SJCRH30 (cell line): ENCODE results near the gene DPT. TPM values are rescaled to one million over a fixed set of nuclear protein-coding genes. Genes with fewer than 3 reads are reported as not detected.
"Not testable (repeated sequence)": the region's sequence is repeated elsewhere in the genome, so short reads cannot be mapped to it uniquely, and the experiment has no call there.

ENCODE experiments used
- DNase-seq, 2 experiments: peaks; one replicate each; pipeline ENCODE4 v3.0.0-alpha.2; 2015 to 2020
- H3K27ac ChIP-seq: fragments of 250-450 bp; sonication (Bioruptor Pico); 2 replicates; pipeline ENCODE4 v1.5.1; 2020; ENCODE audit warnings: mild to moderate bottlenecking, moderate library complexity
- H3K27me3 ChIP-seq: fragments of 250-450 bp; sonication (Bioruptor Pico); 2 replicates; pipeline ENCODE4 v1.5.1; 2020; ENCODE audit warnings: mild to moderate bottlenecking, moderate library complexity
- H3K36me3 ChIP-seq: fragments of 250-450 bp; sonication (Bioruptor Pico); 2 replicates; pipeline ENCODE4 v1.5.1; 2020; ENCODE audit warnings: mild to moderate bottlenecking, moderate library complexity
- H3K4me1 ChIP-seq: fragments of 250-450 bp; sonication (Bioruptor Pico); 2 replicates; pipeline ENCODE4 v1.5.1; 2020; ENCODE audit warnings: mild to moderate bottlenecking, moderate library complexity
- H3K4me3 ChIP-seq: fragments of 250-450 bp; sonication (Bioruptor Pico); 2 replicates; pipeline ENCODE4 v1.5.1; 2020; ENCODE audit warnings: mild to moderate bottlenecking, moderate library complexity
- H3K9me3 ChIP-seq: fragments of 250-450 bp; sonication (Bioruptor Pico); replicated peaks from 2 replicates; pipeline ENCODE4 v1.5.1; 2020; ENCODE audit warnings: mild to moderate bottlenecking, moderate library complexity
- total RNA-seq: library from RNA; depleted of rRNA; stranded (reverse); fragments of >200 nt; shearing (Covaris generic); gene quantifications from 2 replicates; pipeline ENCODE4 v1.2.3, GENCODE V29; 2014; rRNA removed

Gene DPT
- not detected in 2 replicates for total RNA-seq

DNA sequence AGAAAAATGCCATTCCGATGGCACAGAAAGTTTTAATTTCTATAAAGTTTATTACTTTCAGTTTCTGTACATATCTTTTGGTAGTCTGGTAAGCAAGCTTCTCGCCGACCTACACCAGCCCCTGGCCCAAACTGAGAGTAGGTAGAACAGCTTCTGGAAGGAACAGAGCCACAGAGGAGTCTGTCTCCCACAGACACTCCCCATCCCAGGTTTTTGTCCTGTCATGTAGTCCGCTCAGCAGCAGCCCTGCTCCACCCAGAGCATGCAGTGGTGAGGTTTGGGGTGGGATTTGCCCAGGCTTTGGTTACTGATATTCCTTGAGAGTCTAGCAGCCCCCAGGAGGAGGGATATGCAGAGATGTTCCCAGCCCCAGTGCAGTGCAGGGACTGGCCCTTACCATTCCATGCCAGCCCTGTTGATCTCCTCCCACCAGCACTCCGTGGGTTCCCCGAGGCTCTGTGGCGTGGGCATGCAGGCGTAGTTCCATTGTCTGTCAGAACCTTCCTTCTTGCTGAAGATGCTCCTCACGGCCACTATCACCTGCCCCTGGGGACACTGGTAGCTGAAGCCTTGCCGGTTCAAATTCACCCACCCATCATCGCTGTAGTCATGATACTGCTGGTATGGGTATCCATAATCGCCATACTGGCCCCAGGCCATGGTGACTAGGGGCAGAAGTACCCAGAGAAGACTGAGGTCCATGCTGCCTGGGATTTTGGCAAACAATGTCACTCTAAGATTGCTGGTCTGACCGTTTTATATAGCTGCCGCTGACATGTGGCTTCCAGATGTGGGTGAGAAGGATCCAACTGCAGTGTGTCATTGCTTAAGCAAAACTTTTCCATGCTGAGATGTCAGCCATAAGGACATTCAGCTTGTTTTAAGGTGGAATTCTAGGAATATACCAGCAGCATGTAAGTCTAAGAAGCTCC, at the start of gene DPT:
Gene DPT (minus strand): TSS at position 734 of the 932 bp plus-strand sequence. CDS start 32 bp downstream, at position 702.
- H3K27ac ChIP-seq: no peak within 1 kb of the TSS
- H3K36me3 ChIP-seq: no peaks in the 10 kb centered on the region
- no peak for DNase-seq
- H3K4me1 ChIP-seq: no peaks in the 10 kb centered on the region
- H3K4me3 ChIP-seq: no peak within 1 kb of the TSS
- H3K27me3 ChIP-seq: no peaks in the 10 kb centered on the region
- no peaks in the 10 kb centered on the region for H3K9me3 ChIP-seq

DNA sequence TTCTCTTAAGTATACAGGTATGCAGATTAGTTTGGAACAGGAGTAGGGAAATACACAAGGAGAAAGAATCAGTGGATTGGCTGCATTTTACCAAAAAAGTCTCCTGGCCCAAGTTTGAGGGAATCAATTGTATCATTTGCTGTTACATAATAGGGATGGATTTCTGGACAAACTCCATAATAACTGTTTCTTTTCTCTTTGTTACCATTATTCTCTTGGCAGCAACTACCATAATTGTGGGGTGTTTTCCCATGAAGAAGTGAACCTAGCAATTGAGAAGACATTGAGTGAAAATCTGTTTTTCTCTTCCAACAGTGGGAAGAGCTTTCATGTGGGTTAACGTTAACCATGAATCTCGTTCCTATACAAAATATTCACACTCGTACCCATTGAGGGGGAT, 46.4 kb upstream of the DPT start:
- Histone ChIP-seq H3K36me3 (no peaks in the 10 kb centered on the region), H3K4me1 (peaks cover 5% of the 10 kb centered on the region; the same call in 1 of the 2 replicates), H3K27me3 (no peaks in the 10 kb centered on the region), H3K4me3 (no peak overlapping the region), H3K27ac (no peak overlapping the region), H3K9me3 (no peaks in the 10 kb centered on the region)
- no peak for DNase-seq

- Histone ChIP-seq H3K4me3 (no peak overlapping the region), H3K27ac (no peak overlapping the region), H3K27me3 (no peaks in the 10 kb centered on the region), H3K9me3 (no peaks in the 10 kb centered on the region), H3K4me1 (peaks cover 5% of the 10 kb centered on the region; the same call in 1 of the 2 replicates), H3K36me3 (no peaks in the 10 kb centered on the region)
- DNase-seq: no peak
These were observed 45.2 kb upstream of the DPT start for GRCh38 chr1:168774241-168774640.

- Histone ChIP-seq H3K27me3 (no peaks in the 10 kb centered on the region), H3K36me3 (no peaks in the 10 kb centered on the region), H3K4me3 (no peak overlapping the region), H3K9me3 (no peaks in the 10 kb centered on the region), H3K4me1 (peaks cover 5% of the 10 kb centered on the region; the same call in 1 of the 2 replicates), H3K27ac (no peak overlapping the region)
- no peak for DNase-seq
These were observed 43.5 kb upstream of the DPT start for GRCh38 chr1:168772428-168773060.

- H3K4me3 ChIP-seq: no peak overlapping the region
- no peak for DNase-seq
- no peaks in the 10 kb centered on the region for H3K9me3 ChIP-seq
- H3K27ac ChIP-seq: no peak overlapping the region
- no peaks in the 10 kb centered on the region for H3K36me3 ChIP-seq
- H3K4me1 ChIP-seq: peaks cover 5% of the 10 kb centered on the region; the same call in 1 of the 2 replicates
- H3K27me3 ChIP-seq: no peaks in the 10 kb centered on the region
These were observed 42.2 kb upstream of the DPT start for GRCh38 chr1:168771104-168771630.

GRCh38 chr1:168769893-168770292, 40.9 kb upstream of the DPT start:
- H3K27ac ChIP-seq, H3K4me1 ChIP-seq, H3K4me3 ChIP-seq, DNase-seq, H3K9me3 ChIP-seq, H3K36me3 ChIP-seq, H3K27me3 ChIP-seq: not testable (repeated sequence)

DNA sequence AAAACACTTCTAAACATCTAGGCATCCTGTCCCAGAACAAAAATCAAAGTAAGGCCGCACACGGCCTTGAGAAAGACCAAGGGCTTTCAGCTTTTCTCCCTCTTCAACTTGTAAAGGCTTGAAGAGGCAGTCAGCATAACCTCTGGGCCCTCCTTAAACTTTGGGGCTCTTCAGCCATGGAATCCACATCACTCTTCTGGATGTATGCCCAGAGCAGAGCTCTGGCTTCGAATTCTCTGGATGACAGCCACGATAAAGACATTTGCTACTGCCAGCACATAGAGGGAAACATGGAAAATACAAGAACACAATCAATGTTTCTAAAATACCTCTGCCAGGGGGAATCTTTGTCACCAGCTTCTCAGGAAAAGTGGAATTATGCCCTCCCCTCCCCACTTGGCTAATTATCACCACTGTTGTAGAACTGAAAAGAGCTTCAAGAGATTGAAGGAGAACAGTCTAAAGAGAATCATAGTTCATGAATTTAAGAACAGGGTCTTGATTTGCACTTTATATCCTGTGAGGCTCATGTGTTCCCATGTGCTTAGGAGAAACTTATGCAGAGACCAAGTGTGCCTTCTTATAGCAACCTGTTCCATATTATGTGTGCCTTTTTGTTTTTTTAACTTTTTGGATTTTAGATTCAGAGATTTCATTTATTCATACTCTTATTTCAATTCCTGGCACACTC, 39.0 kb upstream of the DPT start:
- H3K27me3 ChIP-seq: no peaks in the 10 kb centered on the region
- no peaks in the 10 kb centered on the region for H3K9me3 ChIP-seq
- no peak overlapping the region for H3K4me3 ChIP-seq
- no peak overlapping the region for H3K27ac ChIP-seq
- no peak for DNase-seq
- peaks cover 5% of the 10 kb centered on the region; the same call in 1 of the 2 replicates for H3K4me1 ChIP-seq
- H3K36me3 ChIP-seq: no peaks in the 10 kb centered on the region

DNA sequence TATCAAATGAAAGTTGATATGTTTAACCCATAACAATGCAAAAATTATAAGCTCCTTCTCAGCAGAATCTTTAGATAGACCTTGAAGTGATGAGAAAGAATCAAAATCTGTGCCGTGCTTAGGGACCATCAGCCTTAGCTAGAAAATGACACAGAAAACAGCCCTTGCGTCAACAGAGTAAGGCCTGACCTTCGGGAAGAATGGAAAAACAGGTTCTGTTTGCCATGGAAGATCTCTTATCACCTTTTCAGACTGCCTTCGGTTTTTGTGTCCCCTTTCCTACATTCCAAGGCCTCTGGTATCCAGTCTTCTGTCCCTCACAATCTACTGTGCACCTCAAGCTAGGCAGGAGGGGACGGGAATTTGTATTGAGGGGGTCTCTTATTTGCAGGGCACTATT, 37.6 kb upstream of the DPT start:
- Histone ChIP-seq H3K27me3 (no peaks in the 10 kb centered on the region), H3K27ac (no peak overlapping the region), H3K4me1 (peaks cover 4% of the 10 kb centered on the region; the same call in 1 of the 2 replicates), H3K9me3 (no peaks in the 10 kb centered on the region), H3K36me3 (no peaks in the 10 kb centered on the region), H3K4me3 (no peak overlapping the region)
- DNase-seq: no peak

- no peak overlapping the region for H3K27ac ChIP-seq
- H3K4me3 ChIP-seq: no peak overlapping the region
- no peaks in the 10 kb centered on the region for H3K27me3 ChIP-seq
- H3K9me3 ChIP-seq: no peaks in the 10 kb centered on the region
- DNase-seq: no peak
- no peaks in the 10 kb centered on the region for H3K36me3 ChIP-seq
- no peaks in the 10 kb centered on the region for H3K4me1 ChIP-seq
These were observed 34.0 kb upstream of the DPT start for GRCh38 chr1:168763031-168763430.

GRCh38 chr1:168762473-168762872, 33.5 kb upstream of the DPT start:
- Histone ChIP-seq H3K27ac (no peak overlapping the region), H3K4me3 (no peak overlapping the region), H3K27me3 (no peaks in the 10 kb centered on the region), H3K4me1 (no peaks in the 10 kb centered on the region), H3K36me3 (no peaks in the 10 kb centered on the region), H3K9me3 (no peaks in the 10 kb centered on the region)
- no peak for DNase-seq

GRCh38 chr1:168760781-168761180, 31.8 kb upstream of the DPT start:
- no peaks in the 10 kb centered on the region for H3K27me3 ChIP-seq
- H3K4me1 ChIP-seq: no peaks in the 10 kb centered on the region
- H3K27ac ChIP-seq: no peak overlapping the region
- no peaks in the 10 kb centered on the region for H3K9me3 ChIP-seq
- no peak for DNase-seq
- no peaks in the 10 kb centered on the region for H3K36me3 ChIP-seq
- no peak overlapping the region for H3K4me3 ChIP-seq

DNA sequence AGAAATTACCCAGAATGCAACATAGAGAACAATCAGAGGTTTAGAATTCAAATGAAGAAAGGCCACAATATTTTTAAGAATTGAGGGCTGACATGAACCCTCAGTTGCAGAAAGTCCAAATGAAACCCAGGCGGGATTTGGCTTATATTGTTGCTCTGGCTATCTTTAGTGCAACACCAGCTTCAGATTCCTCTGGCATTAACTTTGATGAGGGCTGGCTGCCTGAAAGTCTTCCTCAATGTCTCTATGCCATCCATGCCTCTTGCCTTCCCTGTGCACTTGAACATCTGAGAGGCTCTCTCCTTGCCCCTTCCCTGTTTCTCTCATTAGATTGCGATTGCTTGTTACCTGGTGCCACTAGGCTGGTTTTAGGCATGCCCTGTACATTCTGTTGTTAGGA, 31.2 kb upstream of the DPT start:
- no peaks in the 10 kb centered on the region for H3K27me3 ChIP-seq
- H3K4me3 ChIP-seq: no peak overlapping the region
- no peak for DNase-seq
- no peak overlapping the region for H3K27ac ChIP-seq
- H3K36me3 ChIP-seq: no peaks in the 10 kb centered on the region
- H3K4me1 ChIP-seq: no peaks in the 10 kb centered on the region
- H3K9me3 ChIP-seq: no peaks in the 10 kb centered on the region

DNA sequence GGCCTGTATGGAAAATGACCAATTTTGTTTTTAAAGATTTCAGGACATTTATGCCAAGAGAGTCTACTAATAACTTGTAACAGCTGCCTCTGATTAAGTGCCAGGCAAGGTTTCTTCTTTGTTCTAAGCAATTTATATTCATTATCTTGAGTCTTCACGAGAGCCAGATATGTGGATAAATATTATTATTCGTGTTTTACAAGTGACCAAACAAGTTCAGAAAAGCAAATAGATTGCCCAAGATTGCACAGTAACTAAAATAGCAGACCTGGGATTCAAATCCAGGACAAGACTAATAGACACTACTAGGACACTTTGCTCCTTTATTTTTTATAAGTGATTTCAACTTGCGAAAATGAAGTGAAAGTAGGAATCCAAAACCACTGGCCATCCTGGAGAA, 30.1 kb upstream of the DPT start:
- no peaks in the 10 kb centered on the region for H3K27me3 ChIP-seq
- no peaks in the 10 kb centered on the region for H3K4me1 ChIP-seq
- no peak overlapping the region for H3K27ac ChIP-seq
- no peak for DNase-seq
- no peaks in the 10 kb centered on the region for H3K36me3 ChIP-seq
- H3K4me3 ChIP-seq: no peak overlapping the region
- no peaks in the 10 kb centered on the region for H3K9me3 ChIP-seq

GRCh38 chr1:168758503-168758902, 29.5 kb upstream of the DPT start:
- Histone ChIP-seq H3K9me3 (no peaks in the 10 kb centered on the region), H3K27me3 (no peaks in the 10 kb centered on the region), H3K4me1 (no peaks in the 10 kb centered on the region), H3K27ac (no peak overlapping the region), H3K36me3 (no peaks in the 10 kb centered on the region), H3K4me3 (no peak overlapping the region)
- DNase-seq: no peak
